Measurements from ENCODE around the gene PLXDC2.

- no peak for TF ChIP-seq POLR2A (IDR thresholded peaks at IDR 0.05; ENCODE audit: low read length)
- TF ChIP-seq CTCF (IDR thresholded peaks at IDR 0.05) = no peak
These were observed 148.4 kb downstream of the PLXDC2 start for GRCh38 chr10:19964625-19965024.

Data from A549 (cell line).